Endodermal cell (in vitro differentiated cells): Measurements from ENCODE around the gene PCA3. TPM values are rescaled to one million over a fixed set of nuclear protein-coding genes. Genes with fewer than 3 reads are reported as not detected.

Source experiments
- DNase-seq: peaks from one replicate; pipeline ENCODE4 v3.0.0-alpha.2; 2017
- H3K27ac ChIP-seq: 2 replicates; pipeline ENCODE4 v1.5.1; 2013; ENCODE audit warnings: mild to moderate bottlenecking, low read depth, low read length, moderate library complexity
- H3K27me3 ChIP-seq: 2 replicates; pipeline ENCODE4 v1.6.1; 2013; ENCODE audit warnings: mild to moderate bottlenecking, low read length, moderate library complexity; ENCODE audit not compliant: insufficient read depth, control insufficient read depth, poor library complexity, severe bottlenecking
- H3K36me3 ChIP-seq: 2 replicates; pipeline ENCODE4 v1.7.0; 2013; ENCODE audit warnings: mild to moderate bottlenecking, low read length, moderate library complexity; ENCODE audit not compliant: control insufficient read depth, insufficient read depth
- H3K4me1 ChIP-seq: one replicate; pipeline ENCODE4 v1.7.0; 2013; ENCODE audit warnings: low read length; ENCODE audit not compliant: control insufficient read depth, insufficient read depth
- H3K4me3 ChIP-seq: 2 replicates; pipeline ENCODE4 v1.5.1; 2013; ENCODE audit warnings: mild to moderate bottlenecking, low read length, moderate library complexity
- H3K9ac ChIP-seq: 2 replicates; pipeline ENCODE4 v1.6.1; 2013; ENCODE audit warnings: mild to moderate bottlenecking, low read length, moderate library complexity; ENCODE audit not compliant: poor library complexity, severe bottlenecking; ENCODE audit errors: extremely low read depth
- H3K9me3 ChIP-seq: 2 replicates; pipeline ENCODE4 v1.6.1; 2013; ENCODE audit warnings: mild to moderate bottlenecking, low read length, moderate library complexity; ENCODE audit not compliant: control insufficient read depth
- H3K27ac Mint-ChIP-seq: 2 replicates; pipeline ENCODE4 v1.8.0; 2020; ENCODE audit warnings: mixed read lengths
- H3K27me3 Mint-ChIP-seq: 2 replicates; pipeline ENCODE4 v1.8.0; 2021; ENCODE audit warnings: mild to moderate bottlenecking, mixed read lengths; ENCODE audit not compliant: insufficient read depth
- H3K36me3 Mint-ChIP-seq: 2 replicates; pipeline ENCODE4 v1.8.0; 2020; ENCODE audit warnings: low read depth, mixed read lengths
- H3K4me1 Mint-ChIP-seq: 2 replicates; pipeline ENCODE4 v1.8.0; 2020; ENCODE audit warnings: mixed read lengths
- H3K4me3 Mint-ChIP-seq: 2 replicates; pipeline ENCODE4 v1.8.0; 2020; ENCODE audit warnings: mild to moderate bottlenecking, moderate library complexity, mixed read lengths
- H3K9me3 Mint-ChIP-seq: 2 replicates; pipeline ENCODE4 v1.8.0; 2020; ENCODE audit warnings: mild to moderate bottlenecking, mixed read lengths
- CTCF ChIP-seq: fragments of 200-600 bp; sonication (generic); conservative IDR thresholded peaks from 2 replicates; pipeline ENCODE4 v1.5.0; 2021; ENCODE audit warnings: antibody characterized with exemption, mild to moderate bottlenecking
- WGBS, 2 experiments: methylation state at CpG; one replicate each; pipeline versions ENCODE4 v1.1.5 to v1.1.7; 2013; ENCODE audit warnings: missing lambda C conversion rate in 2 of 2, mixed read lengths in 1 of 2; ENCODE audit not compliant: insufficient coverage in 1 of 2, insufficient read length in 1 of 2; 5-methylcytosine and 5-hydroxymethylcytosine counted together
- total RNA-seq, 2 donors: library from RNA; stranded (reverse); fragmentation: NEBNext Ultra II Directional in 1 of 2; extraction: Animal tissue kit (Norgen Biotek cat#: 25700) in 1 of 2; gene quantifications; 2 replicates in 1 of 2; 3 replicates in 1 of 2; pipeline ENCODE4 v1.2.1, GENCODE V29; 2021

The PCA3 gene
- total RNA-seq, 2 donors from 2014 or later = not detected

GRCh38 chr9:76818271-76818670 is 54.0 kb downstream of the PCA3 start:
- no peaks in the 10 kb centered on the region for H3K9me3 Mint-ChIP-seq
- Histone ChIP-seq H3K27me3 (no peaks in the 10 kb centered on the region), H3K4me3 (no peak overlapping the region), H3K9ac (no peak overlapping the region), H3K4me1 (peaks cover 3% of the 10 kb centered on the region), H3K36me3 (no peaks in the 10 kb centered on the region), H3K9me3 (no peaks in the 10 kb centered on the region), H3K27ac (no peak overlapping the region)
- no peaks in the 10 kb centered on the region for H3K36me3 Mint-ChIP-seq
- H3K4me3 Mint-ChIP-seq = no peak overlapping the region
- peaks cover 5% of the 10 kb centered on the region for H3K27me3 Mint-ChIP-seq
- 74 to 84% methylated on average over 4 of the region's 4 CpGs for WGBS, 2 experiments
- no peak overlapping the region for H3K27ac Mint-ChIP-seq
- peak; percentile 71 for DNase-seq
- H3K4me1 Mint-ChIP-seq = peaks cover 7% of the 10 kb centered on the region
- no peak for TF ChIP-seq CTCF

GRCh38 chr9:76820431-76820830 is 56.2 kb downstream of the PCA3 start:
- Histone ChIP-seq H3K9ac (no peak overlapping the region), H3K4me3 (no peak overlapping the region), H3K9me3 (no peaks in the 10 kb centered on the region), H3K36me3 (no peaks in the 10 kb centered on the region), H3K27me3 (no peaks in the 10 kb centered on the region), H3K4me1 (peaks cover 6% of the 10 kb centered on the region), H3K27ac (no peak overlapping the region)
- Mint-ChIP-seq H3K4me3 (no peak overlapping the region), H3K27ac (no peak overlapping the region), H3K4me1 (peaks cover 26% of the 10 kb centered on the region), H3K36me3 (no peaks in the 10 kb centered on the region), H3K27me3 (peaks cover 10% of the 10 kb centered on the region), H3K9me3 (no peaks in the 10 kb centered on the region)
- 81 to 92% methylated on average over 5 to 6 of the region's 6 CpGs for WGBS, 2 experiments
- no peak for TF ChIP-seq CTCF
- no peak for DNase-seq

- no peak for DNase-seq
- Histone ChIP-seq H3K9me3 (peaks cover 4% of the 10 kb centered on the region), H3K9ac (peak overlapping the region; percentile 50), H3K27me3 (no peaks in the 10 kb centered on the region), H3K4me1 (peaks cover 7% of the 10 kb centered on the region), H3K4me3 (no peak overlapping the region), H3K27ac (peak overlapping the region; percentile 52), H3K36me3 (no peaks in the 10 kb centered on the region)
- H3K36me3 Mint-ChIP-seq = peaks cover 3% of the 10 kb centered on the region
- H3K9me3 Mint-ChIP-seq = peaks cover 12% of the 10 kb centered on the region
- H3K4me1 Mint-ChIP-seq = peaks cover 38% of the 10 kb centered on the region
- no peak overlapping the region for H3K4me3 Mint-ChIP-seq
- no peak for TF ChIP-seq CTCF
- WGBS, 2 experiments = 48 to 67% methylated on average over 3 to 9 of the region's 9 CpGs
- peaks cover 28% of the 10 kb centered on the region for H3K27me3 Mint-ChIP-seq
- peak overlapping the region; percentile 82 for H3K27ac Mint-ChIP-seq
Observed at GRCh38 chr9:76827296-76828080, 63.2 kb downstream of the PCA3 start.
